ENCODE results near the gene ADGRA3.

DNA sequence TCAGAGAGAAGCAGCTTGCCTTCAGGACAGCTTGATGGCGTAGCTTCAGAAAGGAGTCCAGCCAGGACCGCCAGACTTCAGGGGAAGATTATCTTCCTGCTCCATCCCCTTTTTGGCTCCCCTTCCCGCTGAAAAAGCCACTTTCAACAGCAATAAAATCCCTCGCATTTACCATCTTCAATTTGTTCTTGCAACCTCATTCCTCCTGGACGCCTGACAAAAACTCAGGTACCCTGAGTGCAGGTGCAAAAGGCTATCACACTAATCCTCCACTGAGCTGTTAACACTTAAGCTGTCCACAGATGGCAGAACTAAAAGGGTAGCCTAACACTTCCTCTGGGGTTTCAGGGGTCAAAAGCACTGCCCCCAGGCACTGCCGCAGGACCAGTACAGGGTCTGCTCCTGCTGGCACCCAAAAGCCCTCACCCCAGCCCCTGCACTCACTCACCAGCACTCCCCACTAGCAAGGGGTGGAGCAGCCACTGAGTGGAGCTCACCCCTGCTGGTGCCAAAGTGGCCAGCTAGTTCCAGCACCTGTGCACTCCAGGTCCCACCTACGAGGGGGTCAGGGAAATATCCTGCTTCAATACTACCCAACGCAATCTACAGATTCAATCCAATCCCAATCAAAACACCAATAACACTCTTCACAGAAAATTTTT, 145.8 kb downstream of the ADGRA3 start:
- TF ChIP-seq, protein P1, sequence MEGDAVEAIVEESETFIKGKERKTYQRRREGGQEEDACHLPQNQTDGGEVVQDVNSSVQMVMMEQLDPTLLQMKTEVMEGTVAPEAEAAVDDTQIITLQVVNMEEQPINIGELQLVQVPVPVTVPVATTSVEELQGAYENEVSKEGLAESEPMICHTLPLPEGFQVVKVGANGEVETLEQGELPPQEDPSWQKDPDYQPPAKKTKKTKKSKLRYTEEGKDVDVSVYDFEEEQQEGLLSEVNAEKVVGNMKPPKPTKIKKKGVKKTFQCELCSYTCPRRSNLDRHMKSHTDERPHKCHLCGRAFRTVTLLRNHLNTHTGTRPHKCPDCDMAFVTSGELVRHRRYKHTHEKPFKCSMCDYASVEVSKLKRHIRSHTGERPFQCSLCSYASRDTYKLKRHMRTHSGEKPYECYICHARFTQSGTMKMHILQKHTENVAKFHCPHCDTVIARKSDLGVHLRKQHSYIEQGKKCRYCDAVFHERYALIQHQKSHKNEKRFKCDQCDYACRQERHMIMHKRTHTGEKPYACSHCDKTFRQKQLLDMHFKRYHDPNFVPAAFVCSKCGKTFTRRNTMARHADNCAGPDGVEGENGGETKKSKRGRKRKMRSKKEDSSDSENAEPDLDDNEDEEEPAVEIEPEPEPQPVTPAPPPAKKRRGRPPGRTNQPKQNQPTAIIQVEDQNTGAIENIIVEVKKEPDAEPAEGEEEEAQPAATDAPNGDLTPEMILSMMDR (IDR thresholded peaks at IDR 0.05; ENCODE audit: insufficient read depth, low read length, poor library complexity, severe bottlenecking), result no peak
- TF ChIP-seq EZH2phosphoT487 (conservative IDR thresholded peaks at IDR 0.05; ENCODE audit: low read length), result no peak

Measured in SU-DHL-6 (cell line).